GM23338 (cell line): ENCODE results near the gene KIAA0513. TPM values are rescaled to one million over a fixed set of nuclear protein-coding genes. Genes with fewer than 3 reads are reported as not detected.

Experiments used
- ATAC-seq: fragments of 200-7000 bp; cut with Tn5 transposase; 3 replicates; pipeline ENCODE4 v1.9.1; 2020
- DNase-seq: peaks from one replicate; pipeline ENCODE4 v3.0.0-alpha.2; 2015; ENCODE audit warnings: low spot score
- H2AFZ ChIP-seq: fragments of 200-600 bp; sonication (generic); 2 replicates; pipeline ENCODE4 v1.8.0; 2016; ENCODE audit warnings: antibody characterized with exemption, mild to moderate bottlenecking, moderate library complexity
- H3F3A ChIP-seq: fragments of 200-600 bp; sonication (generic); replicated peaks from 2 replicates; pipeline ENCODE4 v1.8.0; 2017; ENCODE audit warnings: antibody characterized with exemption, mixed run types, low read depth
- H3K27ac ChIP-seq: fragments of 200-600 bp; sonication (generic); 2 replicates; pipeline ENCODE4 v1.6.1; 2016; ENCODE audit warnings: low read depth
- H3K27me3 ChIP-seq: fragments of 200-600 bp; sonication (generic); 2 replicates; pipeline ENCODE4 v1.8.0; 2016; ENCODE audit warnings: mild to moderate bottlenecking, mixed run types, moderate library complexity; ENCODE audit not compliant: insufficient read depth
- H3K36me3 ChIP-seq: fragments of 200-600 bp; sonication (generic); 2 replicates; pipeline ENCODE4 v1.8.0; 2016; ENCODE audit warnings: mild to moderate bottlenecking; ENCODE audit not compliant: insufficient read depth
- H3K4me1 ChIP-seq: fragments of 200-600 bp; sonication (generic); 2 replicates; pipeline ENCODE4 v1.8.0; 2016; ENCODE audit warnings: mild to moderate bottlenecking, moderate library complexity; ENCODE audit not compliant: insufficient read depth
- H3K4me2 ChIP-seq: fragments of 200-600 bp; sonication (generic); 2 replicates; pipeline ENCODE4 v1.7.1; 2017; ENCODE audit warnings: mixed run types
- H3K4me3 ChIP-seq: fragments of 200-600 bp; sonication (generic); 2 replicates; pipeline ENCODE4 v1.6.1; 2016; ENCODE audit warnings: mixed run types
- H3K79me2 ChIP-seq: fragments of 200-600 bp; sonication (generic); replicated peaks from 2 replicates; pipeline ENCODE4 v1.8.0; 2017; ENCODE audit warnings: mild to moderate bottlenecking; ENCODE audit not compliant: insufficient read depth
- H3K9me2 ChIP-seq: fragments of 200-600 bp; sonication (generic); 2 replicates; pipeline ENCODE4 v1.8.0; 2017; ENCODE audit not compliant: insufficient read depth
- H4K20me1 ChIP-seq: fragments of 200-600 bp; sonication (generic); replicated peaks from 2 replicates; pipeline ENCODE4 v1.8.0; 2017; ENCODE audit warnings: mild to moderate bottlenecking; ENCODE audit not compliant: insufficient read depth
- H3K27ac Mint-ChIP-seq: 2 replicates; pipeline ENCODE4 v1.8.0; 2020; ENCODE audit warnings: inconsistent platforms, mild to moderate bottlenecking, moderate library complexity, mixed read lengths
- H3K27me3 Mint-ChIP-seq: 3 replicates; pipeline ENCODE4 v1.8.0; 2022; ENCODE audit warnings: low read depth, mild to moderate bottlenecking, moderate library complexity, mixed read lengths, inconsistent platforms; ENCODE audit not compliant: insufficient read depth, poor library complexity
- H3K36me3 Mint-ChIP-seq: 3 replicates; pipeline ENCODE4 v1.8.0; 2021; ENCODE audit warnings: low read depth, mild to moderate bottlenecking, inconsistent platforms, moderate library complexity, mixed read lengths
- H3K4me1 Mint-ChIP-seq: 3 replicates; pipeline ENCODE4 v1.8.0; 2020; ENCODE audit warnings: mild to moderate bottlenecking, inconsistent platforms, mixed read lengths
- H3K4me3 Mint-ChIP-seq: 3 replicates; pipeline ENCODE4 v1.8.0; 2021; ENCODE audit warnings: moderate library complexity, mild to moderate bottlenecking, inconsistent platforms, mixed read lengths
- H3K9me3 Mint-ChIP-seq: 3 replicates; pipeline ENCODE4 v1.8.0; 2020; ENCODE audit warnings: moderate library complexity, mild to moderate bottlenecking, inconsistent platforms, mixed read lengths
- CREB1 ChIP-seq: fragments of 250-450 bp; sonication (Bioruptor Pico); IDR thresholded peaks from 2 replicates; pipeline ENCODE4 v1.5.0; 2020; ENCODE audit warnings: low read depth, mild to moderate bottlenecking, moderate library complexity
- EZH2 ChIP-seq: fragments of 200-600 bp; sonication (generic); IDR thresholded peaks from one replicate; pipeline ENCODE4 v1.8.0; 2017; ENCODE audit warnings: antibody characterized with exemption, mild to moderate bottlenecking, low read depth; ENCODE audit not compliant: unreplicated experiment
- EZH2phosphoT487 ChIP-seq: fragments of 200-600 bp; sonication (generic); IDR thresholded peaks from one replicate; pipeline ENCODE4 v1.8.1; 2018; ENCODE audit warnings: antibody characterized with exemption; ENCODE audit not compliant: unreplicated experiment
- JUNB ChIP-seq: IDR thresholded peaks from one replicate; pipeline ENCODE4 v1.6.1; 2016; ENCODE audit warnings: antibody characterized with exemption; ENCODE audit not compliant: unreplicated experiment
- NANOG ChIP-seq: IDR thresholded peaks from 2 replicates; pipeline ENCODE4 v1.6.1; 2016; ENCODE audit warnings: antibody characterized with exemption, borderline replicate concordance
- POLR2AphosphoS5 ChIP-seq: IDR thresholded peaks from 2 replicates; pipeline ENCODE4 v1.6.1; 2016; ENCODE audit warnings: antibody characterized with exemption, low read depth
- STAT1 ChIP-seq: IDR thresholded peaks from one replicate; pipeline ENCODE4 v1.6.1; 2016; ENCODE audit warnings: antibody characterized with exemption; ENCODE audit not compliant: unreplicated experiment
- ZNF331 ChIP-seq: fragments of 250-450 bp; sonication (Bioruptor Pico); IDR thresholded peaks from 2 replicates; pipeline ENCODE4 v1.5.0; 2020; ENCODE audit warnings: low read depth, mild to moderate bottlenecking, moderate library complexity
- long read RNA-seq: library from polyadenylated mRNA; unstranded; transcript quantifications from one replicate; pipeline ENCODE4 v2.0.0, GENCODE V29; 2020; ENCODE audit not compliant: unreplicated experiment
- polyA plus RNA-seq: library from polyadenylated mRNA; unstranded; fragments of >200 nt; fragmentation: Nextera tagmentation; extraction: Ambion mirVana; gene quantifications from 2 replicates; pipeline ENCODE4 v1.2.1, GENCODE V29; 2016
- total RNA-seq: library from RNA; depleted of rRNA; stranded (reverse); fragments of >200 nt; shearing (Covaris generic); gene quantifications from 2 replicates; pipeline ENCODE4 v1.2.3, GENCODE V29; 2014; rRNA removed
- TF ChIP-seq, protein P1 (sequence below): IDR thresholded peaks from 2 replicates; pipeline ENCODE4 v1.6.1; 2016; ENCODE audit warnings: antibody characterized with exemption
- TF ChIP-seq, protein P2 (sequence below): IDR thresholded peaks from one replicate; pipeline ENCODE4 v1.6.1; 2018; ENCODE audit warnings: antibody characterized with exemption; ENCODE audit not compliant: unreplicated experiment
- TF ChIP-seq, protein P3 (sequence below), 2 experiments: fragments of 200-600 bp in 1 of 2; sonication (generic) in 1 of 2; conservative IDR thresholded peaks; 2 replicates each; pipeline versions ENCODE4 v1.5.1 to v1.6.1; 2016 to 2017; ENCODE audit warnings: antibody characterized with exemption in 2 of 2, low read depth in 2 of 2, mild to moderate bottlenecking in 2 of 2, moderate library complexity in 1 of 2
- TF ChIP-seq, protein P4 (sequence below): fragments of 250-450 bp; sonication (Bioruptor Pico); IDR thresholded peaks from 2 replicates; pipeline ENCODE4 v1.5.0; 2020; ENCODE audit warnings: mild to moderate bottlenecking, moderate library complexity

Gene KIAA0513, protein sequence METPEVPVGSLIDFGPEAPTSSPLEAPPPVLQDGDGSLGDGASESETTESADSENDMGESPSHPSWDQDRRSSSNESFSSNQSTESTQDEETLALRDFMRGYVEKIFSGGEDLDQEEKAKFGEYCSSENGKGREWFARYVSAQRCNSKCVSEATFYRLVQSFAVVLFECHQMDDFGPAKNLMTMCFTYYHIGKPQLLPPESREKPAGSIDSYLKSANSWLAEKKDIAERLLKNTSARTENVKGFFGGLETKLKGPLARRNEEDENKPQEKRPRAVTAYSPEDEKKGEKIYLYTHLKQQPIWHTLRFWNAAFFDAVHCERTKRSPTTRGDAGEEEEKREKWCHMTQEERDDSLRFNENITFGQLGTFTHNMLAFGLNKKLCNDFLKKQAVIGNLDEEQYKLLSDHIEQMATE
- total RNA-seq (7.8 and 8.7 TPM in 2 replicates), polyA plus RNA-seq (2.1 and 4.8 TPM in 2 replicates)
- long read RNA-seq = 0 reads

DNA sequence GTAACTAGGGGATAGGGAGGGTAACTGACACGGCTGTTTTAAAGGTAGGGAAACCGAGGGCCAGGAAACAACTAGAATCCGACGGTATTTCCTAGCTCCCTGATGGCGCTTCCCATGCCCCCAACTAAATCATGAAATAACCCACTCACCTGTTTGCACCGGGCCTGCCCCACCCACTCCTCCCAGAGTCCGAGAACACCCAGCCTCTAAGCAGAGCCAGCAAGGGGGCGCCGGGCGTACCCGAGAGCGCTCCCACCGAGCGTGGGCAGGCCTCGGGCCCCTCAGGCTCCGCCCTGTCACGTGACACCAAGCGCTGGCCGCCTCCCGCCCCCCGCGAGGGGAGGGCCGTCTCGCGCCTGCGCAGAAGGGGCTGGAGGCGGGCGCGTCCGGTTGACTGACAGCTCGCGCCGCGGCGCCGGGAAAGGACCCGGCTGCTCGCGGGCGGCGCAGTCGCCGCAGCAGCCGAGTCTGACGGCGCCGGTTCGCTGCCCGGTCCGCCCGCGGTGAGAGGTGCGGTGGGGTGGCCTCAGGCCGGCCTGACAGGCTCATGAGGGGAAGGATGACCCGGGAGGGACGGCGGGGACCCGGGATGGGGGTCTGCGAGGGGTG lies at the start of gene KIAA0513:
Gene KIAA0513, plus strand, starts transcription at position 447 of the 609 bp plus-strand sequence. CDS start 39,277 bp downstream, outside the sequence.
- H4K20me1 ChIP-seq = no peaks in the 10 kb centered on the region
- Mint-ChIP-seq H3K4me3 (peak within 1 kb of the TSS; percentile 88), H3K27me3 (peaks cover 16% of the 10 kb centered on the region), H3K4me1 (peaks cover 23% of the 10 kb centered on the region), H3K9me3 (no peaks in the 10 kb centered on the region), H3K36me3 (no peaks in the 10 kb centered on the region), H3K27ac (peak within 1 kb of the TSS; percentile 94; the same call in 1 of the 2 replicates)
- TF ChIP-seq POLR2AphosphoS5 = peak; percentile 91
- no peak for TF ChIP-seq EZH2
- TF ChIP-seq, protein P1, sequence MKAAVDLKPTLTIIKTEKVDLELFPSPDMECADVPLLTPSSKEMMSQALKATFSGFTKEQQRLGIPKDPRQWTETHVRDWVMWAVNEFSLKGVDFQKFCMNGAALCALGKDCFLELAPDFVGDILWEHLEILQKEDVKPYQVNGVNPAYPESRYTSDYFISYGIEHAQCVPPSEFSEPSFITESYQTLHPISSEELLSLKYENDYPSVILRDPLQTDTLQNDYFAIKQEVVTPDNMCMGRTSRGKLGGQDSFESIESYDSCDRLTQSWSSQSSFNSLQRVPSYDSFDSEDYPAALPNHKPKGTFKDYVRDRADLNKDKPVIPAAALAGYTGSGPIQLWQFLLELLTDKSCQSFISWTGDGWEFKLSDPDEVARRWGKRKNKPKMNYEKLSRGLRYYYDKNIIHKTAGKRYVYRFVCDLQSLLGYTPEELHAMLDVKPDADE = no peak
- TF ChIP-seq, protein P2, sequence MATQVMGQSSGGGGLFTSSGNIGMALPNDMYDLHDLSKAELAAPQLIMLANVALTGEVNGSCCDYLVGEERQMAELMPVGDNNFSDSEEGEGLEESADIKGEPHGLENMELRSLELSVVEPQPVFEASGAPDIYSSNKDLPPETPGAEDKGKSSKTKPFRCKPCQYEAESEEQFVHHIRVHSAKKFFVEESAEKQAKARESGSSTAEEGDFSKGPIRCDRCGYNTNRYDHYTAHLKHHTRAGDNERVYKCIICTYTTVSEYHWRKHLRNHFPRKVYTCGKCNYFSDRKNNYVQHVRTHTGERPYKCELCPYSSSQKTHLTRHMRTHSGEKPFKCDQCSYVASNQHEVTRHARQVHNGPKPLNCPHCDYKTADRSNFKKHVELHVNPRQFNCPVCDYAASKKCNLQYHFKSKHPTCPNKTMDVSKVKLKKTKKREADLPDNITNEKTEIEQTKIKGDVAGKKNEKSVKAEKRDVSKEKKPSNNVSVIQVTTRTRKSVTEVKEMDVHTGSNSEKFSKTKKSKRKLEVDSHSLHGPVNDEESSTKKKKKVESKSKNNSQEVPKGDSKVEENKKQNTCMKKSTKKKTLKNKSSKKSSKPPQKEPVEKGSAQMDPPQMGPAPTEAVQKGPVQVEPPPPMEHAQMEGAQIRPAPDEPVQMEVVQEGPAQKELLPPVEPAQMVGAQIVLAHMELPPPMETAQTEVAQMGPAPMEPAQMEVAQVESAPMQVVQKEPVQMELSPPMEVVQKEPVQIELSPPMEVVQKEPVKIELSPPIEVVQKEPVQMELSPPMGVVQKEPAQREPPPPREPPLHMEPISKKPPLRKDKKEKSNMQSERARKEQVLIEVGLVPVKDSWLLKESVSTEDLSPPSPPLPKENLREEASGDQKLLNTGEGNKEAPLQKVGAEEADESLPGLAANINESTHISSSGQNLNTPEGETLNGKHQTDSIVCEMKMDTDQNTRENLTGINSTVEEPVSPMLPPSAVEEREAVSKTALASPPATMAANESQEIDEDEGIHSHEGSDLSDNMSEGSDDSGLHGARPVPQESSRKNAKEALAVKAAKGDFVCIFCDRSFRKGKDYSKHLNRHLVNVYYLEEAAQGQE = no peak
- TF ChIP-seq NANOG = no peak
- TF ChIP-seq EZH2phosphoT487 = no peak
- TF ChIP-seq, protein P3, sequence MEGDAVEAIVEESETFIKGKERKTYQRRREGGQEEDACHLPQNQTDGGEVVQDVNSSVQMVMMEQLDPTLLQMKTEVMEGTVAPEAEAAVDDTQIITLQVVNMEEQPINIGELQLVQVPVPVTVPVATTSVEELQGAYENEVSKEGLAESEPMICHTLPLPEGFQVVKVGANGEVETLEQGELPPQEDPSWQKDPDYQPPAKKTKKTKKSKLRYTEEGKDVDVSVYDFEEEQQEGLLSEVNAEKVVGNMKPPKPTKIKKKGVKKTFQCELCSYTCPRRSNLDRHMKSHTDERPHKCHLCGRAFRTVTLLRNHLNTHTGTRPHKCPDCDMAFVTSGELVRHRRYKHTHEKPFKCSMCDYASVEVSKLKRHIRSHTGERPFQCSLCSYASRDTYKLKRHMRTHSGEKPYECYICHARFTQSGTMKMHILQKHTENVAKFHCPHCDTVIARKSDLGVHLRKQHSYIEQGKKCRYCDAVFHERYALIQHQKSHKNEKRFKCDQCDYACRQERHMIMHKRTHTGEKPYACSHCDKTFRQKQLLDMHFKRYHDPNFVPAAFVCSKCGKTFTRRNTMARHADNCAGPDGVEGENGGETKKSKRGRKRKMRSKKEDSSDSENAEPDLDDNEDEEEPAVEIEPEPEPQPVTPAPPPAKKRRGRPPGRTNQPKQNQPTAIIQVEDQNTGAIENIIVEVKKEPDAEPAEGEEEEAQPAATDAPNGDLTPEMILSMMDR (conservative IDR thresholded peaks at IDR 0.05; ENCODE audit: low read depth in 2 of 2) = peak in 1 of 2 experiments; percentile 29; a peak in 1 of 4 replicates
- TF ChIP-seq ZNF331 (CRISPR knock-in tag) = no peak
- no peak for TF ChIP-seq CREB1 (CRISPR knock-in tag)
- no peak for TF ChIP-seq STAT1
- TF ChIP-seq JUNB = no peak
- TF ChIP-seq, protein P4, sequence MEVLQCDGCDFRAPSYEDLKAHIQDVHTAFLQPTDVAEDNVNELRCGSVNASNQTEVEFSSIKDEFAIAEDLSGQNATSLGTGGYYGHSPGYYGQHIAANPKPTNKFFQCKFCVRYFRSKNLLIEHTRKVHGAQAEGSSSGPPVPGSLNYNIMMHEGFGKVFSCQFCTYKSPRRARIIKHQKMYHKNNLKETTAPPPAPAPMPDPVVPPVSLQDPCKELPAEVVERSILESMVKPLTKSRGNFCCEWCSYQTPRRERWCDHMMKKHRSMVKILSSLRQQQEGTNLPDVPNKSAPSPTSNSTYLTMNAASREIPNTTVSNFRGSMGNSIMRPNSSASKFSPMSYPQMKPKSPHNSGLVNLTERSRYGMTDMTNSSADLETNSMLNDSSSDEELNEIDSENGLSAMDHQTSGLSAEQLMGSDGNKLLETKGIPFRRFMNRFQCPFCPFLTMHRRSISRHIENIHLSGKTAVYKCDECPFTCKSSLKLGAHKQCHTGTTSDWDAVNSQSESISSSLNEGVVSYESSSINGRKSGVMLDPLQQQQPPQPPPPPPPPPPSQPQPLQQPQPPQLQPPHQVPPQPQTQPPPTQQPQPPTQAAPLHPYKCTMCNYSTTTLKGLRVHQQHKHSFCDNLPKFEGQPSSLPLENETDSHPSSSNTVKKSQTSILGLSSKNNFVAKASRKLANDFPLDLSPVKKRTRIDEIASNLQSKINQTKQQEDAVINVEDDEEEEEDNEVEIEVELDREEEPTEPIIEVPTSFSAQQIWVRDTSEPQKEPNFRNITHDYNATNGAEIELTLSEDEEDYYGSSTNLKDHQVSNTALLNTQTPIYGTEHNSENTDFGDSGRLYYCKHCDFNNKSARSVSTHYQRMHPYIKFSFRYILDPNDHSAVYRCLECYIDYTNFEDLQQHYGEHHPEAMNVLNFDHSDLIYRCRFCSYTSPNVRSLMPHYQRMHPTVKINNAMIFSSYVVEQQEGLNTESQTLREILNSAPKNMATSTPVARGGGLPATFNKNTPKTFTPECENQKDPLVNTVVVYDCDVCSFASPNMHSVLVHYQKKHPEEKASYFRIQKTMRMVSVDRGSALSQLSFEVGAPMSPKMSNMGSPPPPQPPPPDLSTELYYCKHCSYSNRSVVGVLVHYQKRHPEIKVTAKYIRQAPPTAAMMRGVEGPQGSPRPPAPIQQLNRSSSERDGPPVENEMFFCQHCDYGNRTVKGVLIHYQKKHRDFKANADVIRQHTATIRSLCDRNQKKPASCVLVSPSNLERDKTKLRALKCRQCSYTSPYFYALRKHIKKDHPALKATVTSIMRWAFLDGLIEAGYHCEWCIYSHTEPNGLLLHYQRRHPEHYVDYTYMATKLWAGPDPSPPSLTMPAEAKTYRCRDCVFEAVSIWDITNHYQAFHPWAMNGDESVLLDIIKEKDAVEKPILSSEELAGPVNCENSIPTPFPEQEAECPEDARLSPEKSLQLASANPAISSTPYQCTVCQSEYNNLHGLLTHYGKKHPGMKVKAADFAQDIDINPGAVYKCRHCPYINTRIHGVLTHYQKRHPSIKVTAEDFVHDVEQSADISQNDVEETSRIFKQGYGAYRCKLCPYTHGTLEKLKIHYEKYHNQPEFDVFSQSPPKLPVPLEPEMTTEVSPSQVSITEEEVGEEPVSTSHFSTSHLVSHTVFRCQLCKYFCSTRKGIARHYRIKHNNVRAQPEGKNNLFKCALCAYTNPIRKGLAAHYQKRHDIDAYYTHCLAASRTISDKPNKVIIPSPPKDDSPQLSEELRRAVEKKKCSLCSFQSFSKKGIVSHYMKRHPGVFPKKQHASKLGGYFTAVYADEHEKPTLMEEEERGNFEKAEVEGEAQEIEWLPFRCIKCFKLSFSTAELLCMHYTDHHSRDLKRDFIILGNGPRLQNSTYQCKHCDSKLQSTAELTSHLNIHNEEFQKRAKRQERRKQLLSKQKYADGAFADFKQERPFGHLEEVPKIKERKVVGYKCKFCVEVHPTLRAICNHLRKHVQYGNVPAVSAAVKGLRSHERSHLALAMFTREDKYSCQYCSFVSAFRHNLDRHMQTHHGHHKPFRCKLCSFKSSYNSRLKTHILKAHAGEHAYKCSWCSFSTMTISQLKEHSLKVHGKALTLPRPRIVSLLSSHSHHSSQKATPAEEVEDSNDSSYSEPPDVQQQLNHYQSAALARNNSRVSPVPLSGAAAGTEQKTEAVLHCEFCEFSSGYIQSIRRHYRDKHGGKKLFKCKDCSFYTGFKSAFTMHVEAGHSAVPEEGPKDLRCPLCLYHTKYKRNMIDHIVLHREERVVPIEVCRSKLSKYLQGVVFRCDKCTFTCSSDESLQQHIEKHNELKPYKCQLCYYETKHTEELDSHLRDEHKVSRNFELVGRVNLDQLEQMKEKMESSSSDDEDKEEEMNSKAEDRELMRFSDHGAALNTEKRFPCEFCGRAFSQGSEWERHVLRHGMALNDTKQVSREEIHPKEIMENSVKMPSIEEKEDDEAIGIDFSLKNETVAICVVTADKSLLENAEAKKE = no peak
- no peaks in the 10 kb centered on the region for H3K79me2 ChIP-seq
- H3K4me2 ChIP-seq = peak within 1 kb of the TSS; percentile 81
- H3K27ac ChIP-seq = no peak within 1 kb of the TSS
- no peaks in the 10 kb centered on the region for H3F3A ChIP-seq
- peaks cover 16% of the 10 kb centered on the region; the same call in 1 of the 2 replicates for H3K4me1 ChIP-seq
- no peaks in the 10 kb centered on the region for H3K36me3 ChIP-seq
- ATAC-seq (peak; percentile 86), DNase-seq (peak; percentile 94)
- no peaks in the 10 kb centered on the region for H3K9me2 ChIP-seq
- H2AFZ ChIP-seq = peak within 1 kb of the TSS; percentile 98
- H3K27me3 ChIP-seq = peaks cover 14% of the 10 kb centered on the region; the same call in 1 of the 2 replicates
- H3K4me3 ChIP-seq = peak within 1 kb of the TSS; percentile 83
